ENCODE measurements around the gene MED28. TPM values are rescaled to one million over a fixed set of nuclear protein-coding genes. Genes with fewer than 3 reads are reported as not detected.

The MED28 gene
- polyA plus RNA-seq, 1 donor (not counting 4 experiments of a cell fraction or from before 2014, with no cell fraction given): 22.5 TPM

DNA sequence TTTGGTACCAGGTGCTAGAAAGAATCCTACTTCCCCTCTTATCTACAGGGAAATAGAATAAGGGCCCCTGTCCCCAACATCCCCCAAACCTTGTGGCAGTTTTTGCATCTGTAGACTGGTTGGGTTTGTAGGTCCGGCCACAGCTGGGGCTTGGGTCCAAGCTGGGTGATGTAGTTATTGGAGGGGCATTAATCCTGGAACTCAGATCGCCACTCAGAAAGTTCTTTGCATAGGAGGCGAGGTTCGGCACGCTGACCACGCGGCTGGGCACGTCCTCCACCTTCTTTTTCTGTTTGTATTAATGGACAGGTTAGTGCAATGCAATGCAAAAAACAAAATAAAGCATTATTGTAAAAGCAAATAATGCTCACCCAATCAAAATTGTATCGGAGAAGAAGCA, 19.2 kb downstream of the MED28 start:
- Histone ChIP-seq H3K4me3 (ENCODE audit: control insufficient read depth in 2 of 3, extremely low read depth in 1 of 3, insufficient read depth in 2 of 3, low read depth in 1 of 3, low read length in 3 of 3) (no peak overlapping the region), H3K36me3 (ENCODE audit: control insufficient read depth in 2 of 2, extremely low read depth in 1 of 2, insufficient read depth in 2 of 2, low read length in 2 of 2) (peaks cover 15 to 17% of the 10 kb centered on the region in 2 experiments), H3K4me1 (ENCODE audit: control insufficient read depth, extremely low read depth, insufficient read depth, low read length) (no peaks in the 10 kb centered on the region), H3K4me2 (ENCODE audit: control insufficient read depth, extremely low read depth, insufficient read depth, low read depth, low read length) (no peak overlapping the region), H2AFZ (ENCODE audit: control insufficient read depth, low read length) (no peak overlapping the region), H3K27ac (ENCODE audit: control insufficient read depth, insufficient read depth, low read length) (no peak overlapping the region), H3K79me2 (ENCODE audit: control insufficient read depth, insufficient read depth, low read length) (peaks cover 1% of the 10 kb centered on the region), H3K9me3 (ENCODE audit: control insufficient read depth, low read depth, low read length) (no peaks in the 10 kb centered on the region), H3K9ac (ENCODE audit: control insufficient read depth, extremely low read depth, insufficient read depth, low read length) (no peak overlapping the region), H3K9me1 (ENCODE audit: control insufficient read depth, extremely low read depth, insufficient read depth, low read length) (no peaks in the 10 kb centered on the region), H3K27me3 (ENCODE audit: control insufficient read depth, extremely low read depth, insufficient read depth, low read length) (no peaks in the 10 kb centered on the region), H4K20me1 (ENCODE audit: control insufficient read depth, extremely low read depth, insufficient read depth, low read length) (peaks cover 2% of the 10 kb centered on the region)
- DNase-seq (ENCODE audit: low read depth, low spot score): no peak
- TF ChIP-seq, protein P1, sequence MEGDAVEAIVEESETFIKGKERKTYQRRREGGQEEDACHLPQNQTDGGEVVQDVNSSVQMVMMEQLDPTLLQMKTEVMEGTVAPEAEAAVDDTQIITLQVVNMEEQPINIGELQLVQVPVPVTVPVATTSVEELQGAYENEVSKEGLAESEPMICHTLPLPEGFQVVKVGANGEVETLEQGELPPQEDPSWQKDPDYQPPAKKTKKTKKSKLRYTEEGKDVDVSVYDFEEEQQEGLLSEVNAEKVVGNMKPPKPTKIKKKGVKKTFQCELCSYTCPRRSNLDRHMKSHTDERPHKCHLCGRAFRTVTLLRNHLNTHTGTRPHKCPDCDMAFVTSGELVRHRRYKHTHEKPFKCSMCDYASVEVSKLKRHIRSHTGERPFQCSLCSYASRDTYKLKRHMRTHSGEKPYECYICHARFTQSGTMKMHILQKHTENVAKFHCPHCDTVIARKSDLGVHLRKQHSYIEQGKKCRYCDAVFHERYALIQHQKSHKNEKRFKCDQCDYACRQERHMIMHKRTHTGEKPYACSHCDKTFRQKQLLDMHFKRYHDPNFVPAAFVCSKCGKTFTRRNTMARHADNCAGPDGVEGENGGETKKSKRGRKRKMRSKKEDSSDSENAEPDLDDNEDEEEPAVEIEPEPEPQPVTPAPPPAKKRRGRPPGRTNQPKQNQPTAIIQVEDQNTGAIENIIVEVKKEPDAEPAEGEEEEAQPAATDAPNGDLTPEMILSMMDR (optimal IDR thresholded peaks at IDR 0.05 in 1 of 3, IDR thresholded peaks at IDR 0.05 in 1 of 3, conservative IDR thresholded peaks at IDR 0.05 in 1 of 3; ENCODE audit: extremely low read depth in 1 of 3, insufficient read depth in 2 of 3, low read length in 3 of 3): no peak
- TF ChIP-seq EZH2 (IDR thresholded peaks at IDR 0.05; ENCODE audit: low read length): no peak
- FAIRE-seq: no peak
- dilution Hi-C loops (cut with MboI; ENCODE audit: extremely low pct_ligation_motif_present, low sequenced_read_pairs): no loop called here

DNA sequence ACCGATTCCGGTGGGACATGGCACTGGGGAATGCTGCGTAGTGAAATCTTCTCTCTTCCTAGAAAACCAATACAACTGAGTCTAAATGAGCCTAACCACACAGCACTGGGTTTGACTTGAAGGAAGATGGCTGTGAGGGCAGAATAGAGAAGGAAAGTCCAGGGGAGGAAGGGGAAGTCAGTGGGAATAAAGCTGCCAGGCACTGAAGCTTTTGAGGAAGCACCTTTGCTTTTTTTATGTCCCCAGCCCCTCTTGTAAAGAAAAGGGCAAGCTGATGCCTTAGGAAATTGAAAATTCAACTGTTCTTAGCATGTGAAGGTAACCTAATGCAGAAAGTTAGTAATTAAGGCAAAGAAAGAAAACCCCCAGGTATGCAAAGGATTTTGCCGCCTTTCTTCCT, 20.6 kb downstream of the MED28 start:
- H3K9me3 ChIP-seq (ENCODE audit: control insufficient read depth, low read depth, low read length): no peaks in the 10 kb centered on the region
- peaks cover 12 to 19% of the 10 kb centered on the region in 2 experiments for H3K36me3 ChIP-seq (ENCODE audit: control insufficient read depth in 2 of 2, extremely low read depth in 1 of 2, insufficient read depth in 2 of 2, low read length in 2 of 2)
- TF ChIP-seq, protein P1 (optimal IDR thresholded peaks at IDR 0.05 in 1 of 3, IDR thresholded peaks at IDR 0.05 in 1 of 3, conservative IDR thresholded peaks at IDR 0.05 in 1 of 3; ENCODE audit: extremely low read depth in 1 of 3, insufficient read depth in 2 of 3, low read length in 3 of 3): no peak
- no peak for TF ChIP-seq EZH2 (IDR thresholded peaks at IDR 0.05; ENCODE audit: low read length)
- H3K9me1 ChIP-seq (ENCODE audit: control insufficient read depth, extremely low read depth, insufficient read depth, low read length): no peaks in the 10 kb centered on the region
- H3K27me3 ChIP-seq (ENCODE audit: control insufficient read depth, extremely low read depth, insufficient read depth, low read length): no peaks in the 10 kb centered on the region
- DNase-seq (ENCODE audit: low read depth, low spot score) (no peak), FAIRE-seq (no peak)
- H3K27ac ChIP-seq (ENCODE audit: control insufficient read depth, insufficient read depth, low read length): no peak overlapping the region
- H2AFZ ChIP-seq (ENCODE audit: control insufficient read depth, low read length): no peak overlapping the region
- no peak overlapping the region for H3K4me2 ChIP-seq (ENCODE audit: control insufficient read depth, extremely low read depth, insufficient read depth, low read depth, low read length)
- H4K20me1 ChIP-seq (ENCODE audit: control insufficient read depth, extremely low read depth, insufficient read depth, low read length): peaks cover 2% of the 10 kb centered on the region
- H3K4me1 ChIP-seq (ENCODE audit: control insufficient read depth, extremely low read depth, insufficient read depth, low read length): no peaks in the 10 kb centered on the region
- dilution Hi-C loops (cut with MboI; ENCODE audit: extremely low pct_ligation_motif_present, low sequenced_read_pairs): no loop called here
- no peak overlapping the region for H3K4me3 ChIP-seq (ENCODE audit: control insufficient read depth in 2 of 3, extremely low read depth in 1 of 3, insufficient read depth in 2 of 3, low read depth in 1 of 3, low read length in 3 of 3)
- no peak overlapping the region for H3K9ac ChIP-seq (ENCODE audit: control insufficient read depth, extremely low read depth, insufficient read depth, low read length)
- H3K79me2 ChIP-seq (ENCODE audit: control insufficient read depth, insufficient read depth, low read length): no peaks in the 10 kb centered on the region

All from keratinocyte (primary cell).